Neuronal stem cell (in vitro differentiated cells): ENCODE results near the gene CDC6.

Source experiments
- DNase-seq: peaks from one replicate; pipeline ENCODE4 v3.0.0-alpha.2; 2013; ENCODE audit warnings: low spot score
- H2AFZ ChIP-seq: one replicate; pipeline ENCODE4 v1.6.1; 2013; ENCODE audit warnings: mild to moderate bottlenecking, low read length, inconsistent platforms
- H2AK5ac ChIP-seq: 2 replicates; pipeline ENCODE4 v1.6.1; 2013; ENCODE audit warnings: low read depth, mild to moderate bottlenecking, inconsistent platforms, low read length, moderate library complexity, mixed read lengths
- H2BK120ac ChIP-seq: 2 replicates; pipeline ENCODE4 v1.6.1; 2013; ENCODE audit warnings: low read depth, mild to moderate bottlenecking, inconsistent platforms, low read length, moderate library complexity, mixed read lengths
- H2BK12ac ChIP-seq: one replicate; pipeline ENCODE4 v1.6.1; 2013; ENCODE audit warnings: low read length, inconsistent platforms
- H2BK15ac ChIP-seq: 2 replicates; pipeline ENCODE4 v1.6.1; 2013; ENCODE audit warnings: mild to moderate bottlenecking, low read length, inconsistent platforms, mixed read lengths
- H2BK5ac ChIP-seq: one replicate; pipeline ENCODE4 v1.6.1; 2013; ENCODE audit warnings: inconsistent platforms, mild to moderate bottlenecking, low read length, moderate library complexity
- H3K14ac ChIP-seq: one replicate; pipeline ENCODE4 v1.6.1; 2013; ENCODE audit warnings: low read length, inconsistent platforms
- H3K18ac ChIP-seq: 2 replicates; pipeline ENCODE4 v1.6.1; 2013; ENCODE audit warnings: low read length, inconsistent platforms
- H3K23ac ChIP-seq: 2 replicates; pipeline ENCODE4 v1.6.1; 2013; ENCODE audit warnings: low read depth, mild to moderate bottlenecking, mixed read lengths, low read length, inconsistent platforms; ENCODE audit not compliant: poor library complexity
- H3K27ac ChIP-seq: replicated peaks from 3 replicates; pipeline ENCODE4 v1.5.1; 2013; ENCODE audit warnings: low read length, inconsistent platforms
- H3K27me3 ChIP-seq, 3 experiments: 2 replicates each; pipeline ENCODE4 v1.6.1; 2013; ENCODE audit warnings: low read length in 3 of 3, mild to moderate bottlenecking in 2 of 3, inconsistent platforms in 1 of 3, low read depth in 1 of 3, mixed read lengths in 1 of 3, moderate library complexity in 1 of 3; ENCODE audit not compliant: control insufficient read depth in 3 of 3, insufficient read depth in 3 of 3
- H3K36me3 ChIP-seq, 2 donors: replicated peaks in 1 of 2; 2 replicates each; pipeline ENCODE4 v1.6.1; 2013; ENCODE audit warnings: low read length in 2 of 2; ENCODE audit not compliant: control insufficient read depth in 2 of 2, insufficient read depth in 2 of 2
- H3K4ac ChIP-seq: 2 replicates; pipeline ENCODE4 v1.6.1; 2013; ENCODE audit warnings: inconsistent platforms, mild to moderate bottlenecking, low read length, moderate library complexity
- H3K4me1 ChIP-seq, 2 donors: 1 replicate in 1 of 2; 2 replicates in 1 of 2; pipeline ENCODE4 v1.6.1; 2013; ENCODE audit warnings: low read length in 2 of 2, low read depth in 1 of 2; ENCODE audit not compliant: control insufficient read depth in 2 of 2, insufficient read depth in 1 of 2
- H3K4me2 ChIP-seq: one replicate; pipeline ENCODE4 v1.6.1; 2013; ENCODE audit warnings: mild to moderate bottlenecking, low read length, inconsistent platforms; ENCODE audit not compliant: insufficient read depth, poor library complexity, severe bottlenecking
- H3K4me3 ChIP-seq, 2 donors: 2 replicates each; pipeline ENCODE4 v1.5.1; 2013; ENCODE audit warnings: low read length in 2 of 2, mild to moderate bottlenecking in 2 of 2, inconsistent platforms in 1 of 2, moderate library complexity in 1 of 2
- H3K79me1 ChIP-seq: one replicate; pipeline ENCODE4 v1.6.1; 2013; ENCODE audit warnings: low read depth, mild to moderate bottlenecking, inconsistent platforms, low read length, moderate library complexity
- H3K9ac ChIP-seq: one replicate; pipeline ENCODE4 v1.6.1; 2013; ENCODE audit warnings: mild to moderate bottlenecking, low read depth, low read length, inconsistent platforms; ENCODE audit not compliant: poor library complexity
- H3K9me3 ChIP-seq, 2 donors: replicated peaks in 1 of 2; 2 replicates each; pipeline versions ENCODE3 to v1.6.1; 2013; ENCODE audit warnings: low read length in 2 of 2, mild to moderate bottlenecking in 2 of 2, inconsistent platforms in 1 of 2, low read depth in 1 of 2, mixed read lengths in 1 of 2, moderate library complexity in 1 of 2; ENCODE audit not compliant: control insufficient read depth in 2 of 2, insufficient read depth in 1 of 2
- H4K8ac ChIP-seq: one replicate; pipeline ENCODE4 v1.6.1; 2013; ENCODE audit warnings: low read depth, mild to moderate bottlenecking, inconsistent platforms, low read length, moderate library complexity
- H4K91ac ChIP-seq: one replicate; pipeline ENCODE4 v1.6.1; 2013; ENCODE audit warnings: low read length, low read depth, mild to moderate bottlenecking, inconsistent platforms; ENCODE audit not compliant: poor library complexity
- WGBS, 2 donors: extraction: QIAGEN DNeasy Blood & Tissue Kit; methylation state at CpG; one replicate each; pipeline ENCODE4 v1.1.7; 2013; ENCODE audit warnings: missing lambda C conversion rate in 2 of 2, mixed read lengths in 1 of 2; ENCODE audit not compliant: insufficient read length in 2 of 2, insufficient replicate concordance in 1 of 2; ENCODE audit errors: extremely low coverage in 2 of 2; 5-methylcytosine and 5-hydroxymethylcytosine counted together

CDC6 gene

DNA sequence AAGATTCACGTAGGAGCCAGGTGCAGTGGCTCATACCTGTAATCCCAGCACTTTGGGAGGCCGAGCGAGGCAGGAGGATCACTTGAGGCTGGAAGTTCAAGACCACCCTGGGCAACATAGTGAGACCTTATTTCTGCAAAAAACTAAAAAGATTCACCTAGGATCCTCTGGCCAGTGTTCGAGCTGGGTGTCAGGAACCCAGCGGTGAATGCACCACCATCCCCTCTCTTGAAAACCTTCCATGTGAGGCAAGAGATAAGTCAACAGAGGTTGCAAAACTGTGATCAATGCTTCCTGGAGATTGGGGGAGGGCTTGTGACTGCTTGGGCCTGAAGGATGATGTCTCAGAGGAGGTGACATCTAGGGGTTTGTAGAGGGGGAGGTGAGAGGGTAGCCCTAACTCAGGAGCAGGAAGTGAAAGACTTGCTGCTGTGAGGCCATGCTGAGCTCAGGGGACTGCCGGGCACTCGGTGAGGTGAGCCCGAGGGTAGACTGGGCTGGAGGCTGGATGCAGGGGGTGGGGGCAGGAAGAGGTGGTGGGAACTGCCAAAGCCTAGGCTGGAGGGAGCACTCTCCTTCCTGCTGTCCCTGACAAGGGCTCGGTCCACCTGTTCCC lies 65.2 kb downstream of the CDC6 start:
- Histone ChIP-seq H2BK120ac (no peak overlapping the region), H3K9me3 (no peaks in the 10 kb centered on the region), H3K9ac (no peak overlapping the region), H3K79me1 (peaks cover 3% of the 10 kb centered on the region), H3K14ac (no peak overlapping the region), H2BK12ac (no peak overlapping the region), H2BK5ac (peak overlapping the region; percentile 83), H2BK15ac (no peak overlapping the region), H3K27ac (no peak overlapping the region), H3K4me3 (no peak overlapping the region), H3K27me3 (no peaks in the 10 kb centered on the region), H3K18ac (no peak overlapping the region), H3K36me3 (peaks cover 11 to 42% of the 10 kb centered on the region in 2 donors), H2AFZ (no peak overlapping the region), H3K4ac (no peak overlapping the region), H3K4me2 (no peak overlapping the region), H3K4me1 (peaks cover 37 to 42% of the 10 kb centered on the region in 2 donors), H4K91ac (no peak overlapping the region), H2AK5ac (no peak overlapping the region), H3K23ac (peak overlapping the region; percentile 69), H4K8ac (no peak overlapping the region)
- no peak for DNase-seq
- no CpG with 5 or more reads among the region's 9 CpGs for WGBS, 2 donors
